Right kidney (tissue), 1 donor: ENCODE measurements around the gene CLDN20.

Experiments
- DNase-seq: peaks from one replicate; pipeline ENCODE4 v3.0.0-alpha.2; 2016

The CLDN20 gene

GRCh38 chr6:155269765-155270164, 6.0 kb downstream of the CLDN20 start:
- DNase-seq = no peak

DNA sequence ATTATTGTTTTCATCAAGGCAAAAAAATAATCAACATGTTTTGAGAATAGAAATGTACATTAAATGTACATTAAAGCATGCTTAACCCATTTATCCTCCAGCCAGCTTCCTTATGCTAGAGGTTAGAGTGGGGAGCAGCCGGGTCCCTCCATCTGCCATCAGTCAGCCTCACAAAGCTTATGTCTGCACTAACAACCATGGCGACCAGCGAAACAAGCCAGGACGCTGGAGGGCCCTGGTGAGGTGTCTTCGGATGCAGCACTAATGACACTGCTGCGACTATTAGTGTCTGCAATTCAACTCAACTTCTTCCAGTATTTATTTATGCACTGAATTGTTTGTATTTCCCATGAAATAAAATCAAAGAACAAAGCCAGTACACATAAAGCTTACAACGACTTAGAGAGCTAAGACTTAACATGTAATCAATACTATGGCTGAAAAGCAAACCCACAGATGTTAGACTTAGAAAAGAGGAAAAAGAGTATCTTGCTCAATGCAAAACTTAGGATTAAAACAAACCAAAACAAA, 6.8 kb downstream of the CLDN20 start:
- no peak for DNase-seq

GRCh38 chr6:155271145-155271544, 7.3 kb downstream of the CLDN20 start:
- DNase-seq = no peak

GRCh38 chr6:155272353-155273232, 8.8 kb downstream of the CLDN20 start:
- DNase-seq = no peak

GRCh38 chr6:155273431-155273830, 9.6 kb downstream of the CLDN20 start:
- DNase-seq = no peak

GRCh38 chr6:155274106-155274505, 10.3 kb downstream of the CLDN20 start:
- no peak for DNase-seq

DNA sequence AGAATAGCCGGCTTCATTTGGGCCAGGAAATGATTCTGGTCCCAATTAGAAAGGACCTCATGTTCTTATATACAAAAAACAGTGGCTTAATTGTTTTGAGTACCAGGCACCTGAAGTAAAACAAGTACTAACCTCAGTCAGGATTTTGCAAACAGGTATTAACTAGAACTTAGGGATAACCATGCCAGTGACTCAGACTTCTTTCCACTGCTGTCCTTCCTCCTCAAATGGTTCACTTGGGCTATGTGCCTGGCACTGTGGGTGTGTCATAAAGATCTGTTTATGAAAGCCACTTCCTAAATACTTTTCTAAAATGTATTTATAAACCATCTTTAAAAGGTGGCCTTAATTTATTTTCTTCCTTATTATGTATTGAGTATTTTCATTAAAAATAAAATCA, 10.7 kb downstream of the CLDN20 start:
- no peak for DNase-seq

- no peak for DNase-seq
These were observed 12.1 kb downstream of the CLDN20 start for GRCh38 chr6:155275808-155276480.

- no peak for DNase-seq
These were observed 12.8 kb downstream of the CLDN20 start for GRCh38 chr6:155276638-155277037.

DNA sequence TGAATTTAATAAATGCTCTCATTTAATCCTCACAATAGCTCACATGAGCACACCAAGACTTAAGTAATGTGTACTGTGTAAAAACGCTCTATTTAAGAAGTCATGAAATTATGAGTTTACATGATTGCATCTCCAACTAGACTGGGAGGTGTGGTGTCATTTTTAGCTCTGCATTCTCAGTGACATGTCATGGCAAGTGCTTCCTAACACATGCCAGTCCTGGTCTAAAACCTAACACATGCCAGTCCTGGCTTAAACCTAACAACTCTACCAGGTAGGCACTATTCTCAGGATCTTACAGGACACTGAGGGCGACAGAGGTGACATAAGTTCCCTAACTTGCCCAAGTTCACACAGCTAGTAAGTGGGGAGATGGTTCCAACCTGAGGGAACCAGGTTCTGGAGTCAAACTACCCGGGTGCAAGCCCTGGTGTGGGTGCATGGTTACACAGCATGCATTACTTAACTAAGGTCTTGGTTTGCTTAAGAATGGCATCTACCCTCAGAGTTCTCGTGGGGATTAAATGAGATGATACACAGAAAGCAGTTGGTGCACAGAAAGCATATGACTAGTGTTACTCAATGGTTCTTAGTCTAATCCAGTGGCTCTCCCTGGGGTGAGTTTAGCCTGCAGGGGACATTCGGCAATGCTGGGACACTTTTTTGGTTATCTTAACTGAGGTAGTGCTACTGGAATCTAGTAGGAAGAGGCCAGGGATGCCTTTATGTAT, 14.7 kb downstream of the CLDN20 start:
- no peak for DNase-seq

DNA sequence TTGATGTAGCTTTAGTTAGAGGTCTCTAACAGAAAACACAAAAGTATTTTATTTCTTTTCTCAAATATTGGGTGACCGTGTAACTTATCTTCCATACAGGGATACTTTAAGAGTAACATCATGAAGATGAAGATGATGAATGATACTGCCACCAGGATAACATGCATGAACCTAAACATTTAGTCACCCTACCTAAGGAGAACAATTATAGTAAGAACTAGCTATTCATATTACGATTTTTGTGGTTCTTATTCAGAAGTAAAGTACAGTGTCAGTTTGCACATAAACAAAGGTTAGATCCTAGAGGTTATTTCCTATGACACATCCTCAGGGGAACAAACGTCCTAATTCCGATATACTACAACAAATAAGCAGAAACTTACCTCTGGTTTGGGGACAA, 21.0 kb downstream of the CLDN20 start:
- DNase-seq = no peak

DNA sequence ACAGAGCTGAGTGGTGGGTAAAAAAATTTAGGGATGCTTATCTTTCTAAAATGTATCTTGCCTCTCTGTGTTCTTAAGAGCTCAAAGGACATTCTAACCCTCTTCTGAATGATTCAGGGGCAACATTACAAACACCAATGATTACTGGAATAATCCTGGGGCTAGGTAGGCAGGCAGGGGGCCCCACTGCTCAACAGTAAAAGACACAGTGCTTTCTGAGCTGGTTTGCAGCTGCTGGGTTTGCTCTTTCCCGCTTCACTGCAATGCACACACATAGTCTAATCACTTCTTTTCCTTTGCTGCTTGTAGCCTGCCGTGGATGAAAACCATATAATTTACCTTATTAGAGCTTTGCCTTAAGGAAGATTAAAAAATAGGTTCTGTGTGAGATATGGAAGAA, 23.9 kb downstream of the CLDN20 start:
- DNase-seq = no peak

DNA sequence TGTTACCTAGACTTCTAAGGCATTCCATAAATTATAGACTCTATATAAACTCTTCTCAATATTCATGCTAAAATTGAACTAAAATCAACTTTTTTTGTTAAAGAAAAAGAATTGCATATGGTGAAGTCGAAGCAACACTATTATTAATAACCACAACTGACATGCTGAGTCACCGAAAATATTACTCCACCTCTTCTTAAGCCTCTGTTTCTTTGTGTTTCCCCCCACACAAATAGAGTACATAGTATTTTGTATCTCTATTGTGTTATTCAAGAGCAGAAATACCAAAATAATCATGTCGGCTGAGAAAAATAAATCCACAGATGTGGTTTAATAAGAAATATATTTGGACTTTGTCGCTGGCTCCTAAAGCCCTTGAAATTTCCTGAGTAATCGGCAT, 26.7 kb downstream of the CLDN20 start:
- no peak for DNase-seq

DNA sequence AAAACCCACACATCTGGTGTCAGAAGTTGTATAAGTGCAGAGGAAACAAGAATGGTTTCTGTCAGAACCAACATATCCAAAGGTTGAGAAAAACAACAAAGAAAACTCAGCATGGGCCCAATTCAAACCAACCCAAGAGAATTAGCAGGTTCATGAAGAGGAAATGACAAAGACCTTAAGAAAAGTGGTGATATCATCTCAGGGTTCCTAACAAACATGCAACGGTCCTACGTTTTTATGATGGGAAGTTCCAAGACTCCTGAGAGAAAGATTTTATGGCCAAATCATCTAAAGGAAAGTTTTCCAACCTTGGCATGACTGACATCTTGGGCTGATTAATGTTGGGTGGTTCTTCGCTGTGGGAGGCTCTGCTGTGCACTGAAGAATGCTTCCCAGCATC, 27.5 kb downstream of the CLDN20 start:
- DNase-seq = no peak

DNA sequence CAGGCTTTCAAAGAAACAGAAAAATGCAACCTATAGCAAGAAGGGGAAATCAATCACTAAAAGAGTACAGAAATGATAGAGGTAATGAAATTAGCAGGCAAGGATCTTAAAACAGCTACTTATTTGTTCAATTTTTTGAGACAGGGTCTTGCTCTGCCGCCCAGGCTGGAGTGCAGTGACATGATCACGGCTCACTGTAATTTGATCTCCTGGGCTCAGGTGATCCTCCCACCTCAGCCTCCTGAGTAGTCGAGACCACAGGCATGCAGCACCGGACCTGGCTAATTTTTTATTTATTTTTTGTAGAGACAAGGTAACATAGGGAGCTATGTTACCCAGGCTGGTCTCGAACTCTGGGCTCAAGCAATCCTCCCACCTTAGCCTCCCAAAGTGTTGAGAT, 28.9 kb downstream of the CLDN20 start:
- no peak for DNase-seq

- no peak for DNase-seq
These were observed 33.9 kb downstream of the CLDN20 start for GRCh38 chr6:155297669-155298068.

DNA sequence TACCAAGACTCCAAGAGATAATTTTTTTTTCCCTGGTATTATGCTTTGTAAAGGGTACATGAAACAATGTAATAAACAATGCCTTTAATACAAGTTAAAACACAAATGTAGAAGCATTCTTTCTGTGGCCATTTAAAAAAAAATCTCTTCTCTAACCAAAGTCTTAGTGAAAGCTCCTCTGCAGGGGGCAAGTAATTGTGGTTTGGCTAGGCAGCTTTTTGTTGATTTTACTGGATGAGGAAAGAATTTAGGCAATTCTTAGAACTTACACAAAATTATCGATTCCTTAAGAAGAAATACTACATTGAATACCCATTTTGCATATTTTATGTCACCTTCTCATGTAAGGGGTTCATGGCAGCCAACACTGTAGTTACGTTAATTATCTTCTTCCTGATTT, 38.1 kb downstream of the CLDN20 start:
- no peak for DNase-seq

- DNase-seq = no peak
These were observed 39.6 kb downstream of the CLDN20 start for GRCh38 chr6:155303361-155303870.

DNA sequence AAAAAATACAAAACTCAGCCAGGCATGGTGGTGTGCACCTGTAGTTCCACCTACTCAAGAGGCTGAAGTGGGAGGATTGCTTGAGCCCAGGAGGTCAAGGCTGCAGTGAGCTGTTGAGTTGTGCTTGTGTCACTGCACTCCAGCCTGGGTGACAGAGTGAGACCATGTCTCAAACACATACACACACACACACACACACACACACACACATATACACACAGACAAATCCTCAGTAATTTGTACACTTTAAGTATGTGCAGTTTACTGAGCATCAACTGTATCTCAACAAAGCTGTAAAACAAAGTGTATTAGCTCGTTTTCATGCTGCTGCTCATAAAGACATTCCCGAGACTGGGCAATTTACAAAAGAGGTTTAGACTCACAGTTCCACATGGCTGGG, 43.1 kb downstream of the CLDN20 start:
- no peak for DNase-seq

DNA sequence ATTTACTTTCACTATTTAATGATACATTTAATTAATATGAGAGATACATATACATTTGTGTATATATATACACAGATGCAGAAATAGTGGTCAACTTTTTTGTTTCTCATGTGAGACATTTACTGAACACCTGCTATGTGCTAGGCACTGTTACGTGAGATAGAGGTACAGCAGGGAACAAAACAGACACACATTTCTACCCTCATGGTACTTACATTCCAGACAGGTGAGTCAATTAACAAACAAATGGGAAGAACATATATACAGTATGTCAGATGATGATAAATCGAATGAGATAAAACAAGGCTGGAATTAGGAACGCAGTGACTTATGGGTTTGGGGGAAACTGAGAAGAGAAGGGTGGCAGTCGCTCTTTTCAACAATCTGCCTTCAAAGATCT, 45.3 kb downstream of the CLDN20 start:
- DNase-seq = no peak

- no peak for DNase-seq
These were observed 46.8 kb downstream of the CLDN20 start for GRCh38 chr6:155310596-155310995.

- DNase-seq = no peak
These were observed 47.3 kb downstream of the CLDN20 start for GRCh38 chr6:155311086-155311485.

GRCh38 chr6:155311583-155311982, 47.8 kb downstream of the CLDN20 start:
- no peak for DNase-seq
